GM19240 (cell line): ENCODE data around the gene KRTAP10-2.

Source experiments
- DNase-seq: peaks from one replicate; pipeline ENCODE4 v3.0.0; 2011; ENCODE audit warnings: low spot score; ENCODE audit not compliant: insufficient read length

KRTAP10-2 gene

DNA sequence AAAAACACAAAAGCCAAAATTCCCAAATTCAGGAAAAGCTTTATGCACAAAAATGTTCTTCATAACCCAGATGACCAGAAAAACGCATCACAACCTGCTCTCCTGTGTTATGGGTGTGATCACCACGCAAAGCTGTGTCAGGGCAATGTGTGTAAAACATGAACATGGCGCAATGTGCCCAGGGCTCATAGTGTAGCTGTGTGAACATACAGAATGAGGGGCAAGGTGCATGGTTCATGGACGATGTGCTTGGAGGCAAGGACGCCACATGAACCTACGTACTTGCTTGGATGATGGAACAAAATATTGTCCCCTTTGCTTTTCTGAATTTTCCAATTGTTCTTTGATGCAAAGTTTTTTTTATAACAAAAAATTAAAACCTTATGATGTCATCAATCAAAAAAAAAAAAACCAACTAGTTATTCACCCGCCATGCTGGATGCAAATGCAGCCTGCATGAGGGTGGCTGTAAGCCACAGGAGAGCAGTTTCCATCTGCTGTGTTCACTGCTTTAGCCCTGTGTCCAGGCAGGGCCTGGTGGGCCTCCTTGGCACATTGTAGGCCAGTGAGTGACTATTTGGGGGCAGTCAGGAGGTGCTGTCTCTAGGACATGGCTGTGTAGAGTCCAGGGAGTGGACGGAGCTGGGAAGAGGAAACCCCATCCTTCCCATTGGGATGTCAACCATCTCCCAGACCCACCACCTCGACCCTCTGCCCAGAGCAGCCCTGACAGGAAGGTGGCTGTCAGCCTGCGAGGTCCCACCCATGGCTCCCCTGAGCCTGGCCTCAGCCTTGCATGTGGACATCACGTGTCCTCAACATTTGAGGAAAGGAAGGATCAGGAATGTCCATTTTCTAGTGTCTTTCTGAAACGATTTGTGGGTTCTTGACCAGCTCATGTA is 25.0 kb downstream of the KRTAP10-2 start:
- no peak for DNase-seq

- no peak for DNase-seq
Observed at GRCh38 chr21:44525391-44526095, 25.8 kb downstream of the KRTAP10-2 start.

GRCh38 chr21:44524414-44525371 is 26.6 kb downstream of the KRTAP10-2 start:
- no peak for DNase-seq

DNA sequence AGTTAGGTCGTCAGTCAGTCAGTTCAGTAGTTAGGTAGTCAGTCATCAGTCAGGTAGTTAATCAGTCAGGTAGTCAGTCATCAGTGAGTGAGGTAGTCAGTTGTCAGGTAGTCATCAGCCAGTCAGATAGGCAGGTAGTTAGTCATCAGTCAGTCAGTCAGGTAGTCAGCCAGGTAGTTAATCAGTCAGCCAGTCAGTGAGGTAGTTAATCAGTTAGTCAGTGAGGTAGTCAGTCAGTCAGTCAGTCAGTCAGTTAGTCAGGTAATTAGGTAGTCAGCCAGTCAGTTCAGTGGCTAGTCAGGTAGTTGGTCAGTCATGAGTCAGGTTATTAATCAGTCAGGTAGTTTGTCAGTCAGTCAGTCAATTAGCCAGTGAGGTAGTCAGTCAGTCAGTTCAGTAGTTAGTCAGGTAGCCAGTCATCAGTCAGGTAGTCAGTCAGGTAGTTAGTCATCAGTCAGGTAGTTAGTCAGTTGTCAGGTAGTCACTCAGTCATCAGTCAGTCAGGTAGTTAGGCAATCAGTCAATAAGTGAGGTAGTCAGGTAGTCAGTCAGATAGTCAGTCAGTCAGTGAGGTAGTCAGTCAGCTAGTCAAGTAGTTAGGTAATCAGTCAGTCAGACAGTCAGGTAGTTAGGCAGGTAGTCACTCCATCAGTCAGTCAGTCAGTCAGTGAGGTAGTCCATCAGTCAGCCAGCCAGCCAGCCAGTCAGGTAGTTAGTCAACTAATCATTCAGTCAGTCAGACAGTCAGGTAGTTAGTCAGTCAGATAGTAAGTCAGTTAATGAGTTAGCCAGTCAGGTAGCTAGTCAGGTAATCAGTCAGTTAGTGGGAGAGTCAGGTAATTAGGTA is 27.5 kb downstream of the KRTAP10-2 start:
- DNase-seq, result no peak

GRCh38 chr21:44522753-44523204 is 28.5 kb downstream of the KRTAP10-2 start:
- DNase-seq, result no peak

DNA sequence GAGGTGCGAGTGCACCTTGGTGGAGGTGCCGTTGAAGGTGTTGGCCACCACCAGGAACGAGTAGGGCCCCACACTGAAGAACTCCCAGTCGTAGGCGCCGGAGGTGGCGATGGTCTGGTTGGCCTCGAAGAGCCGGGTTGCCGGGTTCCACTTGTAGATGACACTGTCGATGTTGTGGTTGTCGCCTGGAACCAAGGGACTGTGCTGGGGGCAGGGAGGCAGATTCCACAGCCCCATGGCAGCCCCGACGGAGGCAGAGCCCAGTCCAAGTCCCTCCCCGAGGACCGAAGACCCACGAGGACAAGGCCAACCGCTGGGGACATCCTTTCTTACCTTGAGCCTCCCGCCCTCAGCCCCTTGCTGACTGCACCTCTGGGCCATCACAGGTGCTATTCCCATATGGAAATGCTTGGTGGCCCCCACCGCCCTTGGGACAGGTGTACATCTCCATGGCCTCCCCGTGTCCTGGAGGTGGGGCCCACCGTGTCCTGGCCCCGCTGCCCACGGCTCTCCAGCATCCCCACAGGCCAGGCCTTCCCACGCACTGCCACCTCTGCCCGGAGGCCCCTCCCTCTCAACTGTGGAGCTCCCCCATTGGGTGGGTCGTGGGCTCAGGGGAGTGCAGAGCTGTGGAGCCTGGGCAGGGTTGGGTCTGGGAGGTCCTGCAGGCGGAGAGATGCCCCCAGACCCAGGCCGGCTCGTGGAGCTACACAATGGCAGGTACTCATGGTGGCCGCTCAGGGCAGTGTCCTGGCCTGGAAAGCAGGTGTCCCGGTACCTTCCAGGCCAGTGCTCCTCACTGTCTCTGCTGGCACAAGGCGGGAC is 29.2 kb downstream of the KRTAP10-2 start:
- DNase-seq, result no peak

DNA sequence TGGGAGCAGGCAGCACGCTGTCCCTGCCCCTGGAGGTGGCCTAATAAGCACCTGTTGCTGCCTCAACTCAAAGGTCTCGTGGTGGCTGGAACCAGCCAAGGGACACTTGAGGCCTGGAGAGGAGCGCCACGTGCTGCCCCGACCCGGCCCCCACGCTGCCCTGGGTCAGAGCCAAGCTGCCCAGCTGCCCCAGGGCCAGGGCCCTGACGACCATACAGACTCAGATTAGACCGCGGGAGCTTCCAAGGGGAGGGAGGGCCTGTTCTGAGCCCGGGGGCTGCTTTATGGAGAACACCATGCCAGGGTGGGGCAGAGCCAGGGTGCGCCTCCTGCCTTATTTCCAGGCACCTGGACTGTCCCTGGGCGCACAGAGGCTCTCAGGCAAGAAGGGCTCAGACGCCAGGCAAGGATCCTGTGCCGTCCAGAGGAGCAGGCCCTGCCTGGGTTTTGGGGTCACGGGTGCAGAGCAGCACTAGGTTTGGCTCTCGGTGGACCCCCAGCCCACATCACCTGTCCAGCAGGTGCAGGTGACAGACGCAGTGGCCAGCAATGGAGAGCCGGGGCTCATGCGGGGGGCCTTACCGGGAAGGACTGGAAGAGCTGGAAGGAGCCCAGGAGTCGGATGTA is 29.9 kb downstream of the KRTAP10-2 start:
- DNase-seq, result no peak

GRCh38 chr21:44520326-44521300 is 30.7 kb downstream of the KRTAP10-2 start:
- DNase-seq, result no peak

DNA sequence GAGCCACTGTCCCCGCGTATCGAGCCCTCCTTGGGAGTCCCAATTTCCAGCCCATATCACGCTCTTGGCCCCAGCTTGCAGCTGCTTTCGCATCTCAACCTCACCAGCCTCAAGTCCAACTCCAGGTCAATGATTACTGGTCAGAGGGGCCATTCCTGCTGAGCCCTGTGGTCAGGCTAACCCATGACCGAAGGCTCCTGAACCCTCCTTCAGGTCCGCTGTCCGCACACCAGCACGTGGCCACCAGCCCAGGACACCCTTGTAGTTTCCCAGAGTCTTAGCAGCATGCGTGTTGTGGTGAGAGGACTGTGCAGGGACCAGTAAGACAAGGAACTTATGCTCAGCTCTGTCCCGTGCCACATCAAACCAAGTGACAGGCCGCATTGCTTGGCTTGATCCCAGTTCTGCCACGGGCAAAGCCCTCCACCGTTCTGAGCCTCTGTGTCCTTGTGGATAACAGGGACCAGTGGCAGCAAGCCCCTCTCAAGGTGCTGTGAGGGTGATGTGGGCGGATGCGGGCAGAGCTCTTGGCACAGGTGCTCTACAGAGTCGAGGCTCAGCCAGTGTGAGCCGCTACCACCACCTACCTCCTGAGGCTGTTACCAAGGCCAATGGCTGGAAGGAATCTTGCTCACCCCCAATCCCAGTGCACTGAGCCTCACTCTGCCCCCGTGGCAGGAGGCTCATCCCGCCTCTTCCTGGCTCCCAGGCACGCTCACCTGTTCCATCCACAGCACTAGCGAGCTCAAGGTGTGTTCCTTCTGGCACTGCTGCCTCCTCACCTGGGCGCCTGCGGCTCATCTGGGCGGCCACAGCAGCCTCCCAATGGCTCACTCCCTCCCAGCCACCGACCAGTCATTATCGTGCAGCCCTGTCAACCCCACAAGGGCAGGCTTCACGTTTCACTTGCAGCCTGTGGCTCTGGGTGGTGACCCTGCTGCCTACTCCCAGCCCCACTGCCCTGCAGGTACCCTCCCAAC is 31.7 kb downstream of the KRTAP10-2 start:
- no peak for DNase-seq

DNA sequence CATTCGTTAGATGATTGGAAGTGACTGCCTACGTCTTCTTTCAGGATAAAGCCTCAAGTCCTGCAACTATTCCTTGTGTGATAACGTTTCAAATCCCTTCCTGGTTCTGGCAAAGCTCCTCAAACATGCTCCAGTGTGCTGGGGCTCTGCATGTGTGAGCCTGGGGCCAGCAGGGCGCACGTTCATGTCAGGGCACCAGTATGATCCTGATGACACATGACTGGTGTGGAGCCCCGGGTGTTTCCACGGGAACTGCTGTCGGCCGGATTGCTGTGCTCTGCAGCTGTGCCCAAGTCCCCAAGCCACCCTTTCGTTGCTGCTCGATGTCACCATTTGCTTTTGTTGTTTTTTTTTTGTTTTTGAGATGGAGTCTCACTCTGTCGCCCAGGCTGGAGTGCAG is 32.6 kb downstream of the KRTAP10-2 start:
- no peak for DNase-seq

DNA sequence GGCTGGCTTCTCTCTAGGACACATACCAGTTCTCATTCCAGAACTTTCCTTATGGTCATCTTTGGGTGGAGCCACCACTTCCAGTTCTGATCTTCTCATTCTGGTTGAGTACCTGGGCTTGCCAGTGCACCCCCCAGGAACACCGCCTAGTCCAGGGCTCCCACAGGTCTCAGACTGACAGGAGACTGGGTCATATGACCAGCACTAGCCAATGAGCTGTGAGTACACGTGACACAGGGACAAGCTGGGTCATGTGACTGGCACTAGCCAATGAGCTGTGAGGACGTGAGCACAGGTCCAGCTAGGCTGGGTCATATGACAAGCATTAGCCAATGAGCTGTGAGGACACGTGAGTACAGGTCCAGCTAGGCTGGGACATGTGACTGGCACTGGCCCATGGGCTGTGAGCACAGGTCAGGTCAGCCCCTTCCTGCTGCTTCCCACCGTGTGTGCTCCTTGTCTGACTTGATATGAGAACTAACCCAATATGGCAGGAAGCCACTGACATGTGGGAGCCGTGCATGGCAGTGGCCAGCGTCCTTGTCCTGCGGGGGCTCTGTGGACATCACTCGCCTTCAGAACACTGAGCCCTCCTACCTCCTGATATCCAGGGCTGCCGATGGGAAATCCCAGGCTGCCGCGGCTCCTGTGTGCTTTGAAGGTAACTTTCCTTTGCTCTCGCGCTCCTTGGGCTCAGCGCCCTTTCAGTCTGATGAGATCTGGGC is 34.0 kb downstream of the KRTAP10-2 start:
- DNase-seq, result no peak

- no peak for DNase-seq
Observed at GRCh38 chr21:44516828-44517174, 34.5 kb downstream of the KRTAP10-2 start.

DNA sequence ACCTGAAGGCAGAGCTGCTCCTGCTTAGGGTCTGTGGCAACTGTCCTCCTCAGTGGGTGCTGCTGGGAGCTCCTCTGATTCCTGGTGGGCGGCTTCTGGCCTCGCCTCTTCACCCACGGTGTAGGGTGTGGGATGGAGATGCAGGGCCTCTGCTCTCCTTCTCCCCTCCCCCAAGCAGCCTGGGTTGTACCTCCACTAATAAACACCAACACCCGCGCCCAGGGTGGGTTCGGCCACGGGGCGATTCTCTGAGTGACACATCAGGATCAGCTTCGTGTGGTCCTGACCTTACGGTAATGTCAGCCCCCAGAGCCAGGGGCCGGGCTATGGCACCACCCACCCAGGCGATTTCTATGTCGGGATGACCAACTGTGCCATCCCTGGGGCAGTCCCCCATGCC is 35.0 kb downstream of the KRTAP10-2 start:
- DNase-seq, result no peak

GRCh38 chr21:44515359-44516165 is 35.7 kb downstream of the KRTAP10-2 start:
- no peak for DNase-seq

DNA sequence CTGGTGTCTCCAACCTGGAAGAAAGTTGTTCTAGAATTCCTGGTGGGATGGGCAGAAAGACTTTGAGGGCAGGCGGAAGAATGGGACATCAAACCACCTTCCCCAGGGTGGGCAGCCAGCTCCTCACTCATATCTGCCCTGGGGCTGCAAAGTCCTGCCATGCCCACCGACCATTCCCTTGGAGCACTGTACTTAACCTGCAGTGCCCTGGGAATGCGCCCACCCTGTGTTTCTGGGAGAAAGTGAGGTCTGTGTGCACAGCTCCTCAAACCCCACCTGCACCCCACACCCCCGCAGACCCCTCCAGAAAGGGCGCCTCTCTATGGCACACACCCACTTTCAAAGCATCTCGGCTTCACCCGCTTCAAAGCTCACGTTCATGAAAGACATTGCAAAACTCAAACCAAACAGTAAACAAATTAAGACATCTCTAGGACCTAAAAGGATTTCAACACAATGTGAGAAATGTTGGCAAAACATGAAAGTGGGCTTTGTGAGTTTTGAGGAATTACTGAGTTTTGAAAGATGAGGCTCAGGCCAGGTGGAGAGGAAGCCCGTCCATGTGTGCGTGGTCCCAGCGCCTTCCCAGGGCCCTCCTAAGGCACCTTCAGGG is 36.5 kb downstream of the KRTAP10-2 start:
- DNase-seq, result no peak
